HG03521 (cell line): Measurements from ENCODE around the gene RAB11FIP4.
"Not testable (repeated sequence)": the region's sequence is repeated elsewhere in the genome, so short reads cannot be mapped to it uniquely, and the experiment has no call there.

Experiments used
- ATAC-seq: cut with Tn5 transposase; IDR thresholded peaks from one replicate; pipeline ENCODE4 v1.9.1; 2021; ENCODE audit warnings: mild to moderate bottlenecking, moderate library complexity; ENCODE audit not compliant: unreplicated experiment

Gene RAB11FIP4

DNA sequence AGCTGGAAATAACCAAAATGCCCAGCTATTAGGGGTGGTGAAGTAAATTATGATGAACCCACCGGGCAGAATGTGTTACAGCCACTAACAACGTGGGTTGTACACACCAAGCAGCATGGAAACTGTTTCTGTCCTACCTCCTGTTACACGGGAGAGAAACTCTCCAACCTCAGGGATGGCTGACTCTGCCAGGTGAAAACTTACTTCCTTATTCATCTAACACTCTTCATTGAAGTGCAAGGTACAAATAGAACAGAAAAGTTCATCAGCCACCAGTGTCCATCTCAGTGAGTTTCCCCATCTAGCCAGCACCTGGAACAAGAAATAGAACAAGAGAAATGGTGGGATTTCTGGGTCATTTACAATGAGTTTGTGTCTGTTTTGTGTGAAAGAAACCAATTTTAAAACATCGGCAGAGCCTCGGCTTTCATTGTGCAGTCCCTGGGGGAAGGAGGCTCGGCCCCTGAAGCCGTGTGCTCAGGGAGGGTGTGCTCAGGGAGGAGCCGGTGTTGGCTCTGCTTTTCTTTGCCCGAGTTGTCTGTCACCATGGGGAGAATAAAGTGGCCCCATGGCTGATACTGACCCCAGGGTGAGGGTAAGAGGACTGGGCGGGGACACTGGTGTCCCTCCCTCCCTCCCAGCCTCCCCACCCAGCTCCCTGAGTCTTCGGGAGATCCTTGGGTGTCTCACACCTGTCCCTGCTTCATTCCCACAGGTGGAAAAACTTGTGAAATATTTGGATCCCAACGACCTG, 39.8 kb downstream of the RAB11FIP4 start:
- no peak for ATAC-seq

DNA sequence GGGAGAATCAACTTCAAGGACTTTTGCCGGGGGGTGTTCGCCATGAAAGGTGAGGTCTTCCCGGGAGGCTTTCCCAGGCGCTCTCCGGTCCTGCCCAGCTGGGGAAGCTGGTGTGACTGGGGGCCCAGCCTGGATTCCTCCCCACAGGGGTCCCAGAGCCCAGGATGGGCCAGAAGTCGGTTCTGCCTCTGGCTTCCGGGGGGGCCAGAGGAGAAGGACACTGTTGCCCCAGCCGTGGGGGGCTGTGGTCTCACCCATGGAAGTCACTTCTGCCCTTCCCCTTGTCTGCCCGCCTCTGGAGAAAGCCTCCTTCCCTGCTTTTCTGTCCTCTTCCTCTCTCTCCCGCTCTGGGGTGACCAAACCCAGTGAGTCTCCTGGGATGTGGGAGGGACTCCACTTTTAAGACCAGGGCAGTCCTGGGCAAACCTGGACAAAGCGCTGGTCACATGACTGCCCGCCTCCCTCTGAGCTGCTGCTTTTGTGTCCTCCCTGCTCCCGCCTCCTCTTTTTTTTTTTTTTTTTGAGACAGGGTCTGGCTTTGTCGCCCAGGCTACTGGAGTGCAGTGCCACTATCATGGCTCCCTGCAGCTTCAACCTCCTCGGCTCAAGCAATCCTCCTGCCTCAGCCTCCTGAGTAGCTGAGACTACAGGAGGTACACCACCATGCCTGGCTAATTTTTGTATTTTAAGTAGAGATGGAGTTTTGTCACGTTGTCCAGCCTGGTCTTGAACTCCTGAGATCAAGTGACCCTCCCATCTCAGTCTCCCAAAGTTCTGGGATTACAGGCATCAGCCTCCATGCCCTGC, 40.6 kb downstream of the RAB11FIP4 start:
- no peak for ATAC-seq

DNA sequence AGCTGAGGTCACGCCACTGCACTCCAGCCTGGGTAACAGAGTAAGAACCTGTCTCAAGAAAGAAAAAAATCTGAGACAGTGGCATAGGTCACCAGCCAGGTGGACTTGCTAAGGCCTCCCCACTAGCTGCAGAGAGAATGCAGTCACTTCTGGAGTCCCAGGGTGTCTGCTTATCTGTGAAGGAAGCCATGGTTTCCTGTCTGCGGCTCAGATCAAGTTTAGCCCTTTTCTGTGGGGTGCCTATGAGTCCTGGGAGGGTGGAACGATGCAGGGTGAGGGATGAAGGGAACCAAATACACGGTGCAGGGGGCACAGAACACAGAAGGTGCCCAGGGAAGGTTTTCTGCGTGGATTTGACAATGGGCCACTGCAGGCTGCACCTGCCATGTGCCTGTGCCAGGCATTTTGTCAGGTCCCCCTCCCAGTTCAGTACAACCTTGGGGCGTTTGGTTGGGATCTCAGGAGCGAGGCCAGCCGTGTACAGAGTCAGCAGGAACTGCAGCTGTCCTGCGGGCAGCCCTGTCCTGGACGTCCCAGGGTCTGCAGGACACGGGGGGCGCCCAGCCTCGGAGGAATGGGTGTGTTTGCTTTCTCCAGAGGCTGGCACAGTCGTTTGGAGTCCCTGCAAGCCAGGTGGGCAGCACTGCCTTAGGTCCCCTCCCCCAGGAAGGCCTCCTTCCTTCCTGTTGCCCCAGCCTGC, 41.8 kb downstream of the RAB11FIP4 start:
- ATAC-seq, result no peak

DNA sequence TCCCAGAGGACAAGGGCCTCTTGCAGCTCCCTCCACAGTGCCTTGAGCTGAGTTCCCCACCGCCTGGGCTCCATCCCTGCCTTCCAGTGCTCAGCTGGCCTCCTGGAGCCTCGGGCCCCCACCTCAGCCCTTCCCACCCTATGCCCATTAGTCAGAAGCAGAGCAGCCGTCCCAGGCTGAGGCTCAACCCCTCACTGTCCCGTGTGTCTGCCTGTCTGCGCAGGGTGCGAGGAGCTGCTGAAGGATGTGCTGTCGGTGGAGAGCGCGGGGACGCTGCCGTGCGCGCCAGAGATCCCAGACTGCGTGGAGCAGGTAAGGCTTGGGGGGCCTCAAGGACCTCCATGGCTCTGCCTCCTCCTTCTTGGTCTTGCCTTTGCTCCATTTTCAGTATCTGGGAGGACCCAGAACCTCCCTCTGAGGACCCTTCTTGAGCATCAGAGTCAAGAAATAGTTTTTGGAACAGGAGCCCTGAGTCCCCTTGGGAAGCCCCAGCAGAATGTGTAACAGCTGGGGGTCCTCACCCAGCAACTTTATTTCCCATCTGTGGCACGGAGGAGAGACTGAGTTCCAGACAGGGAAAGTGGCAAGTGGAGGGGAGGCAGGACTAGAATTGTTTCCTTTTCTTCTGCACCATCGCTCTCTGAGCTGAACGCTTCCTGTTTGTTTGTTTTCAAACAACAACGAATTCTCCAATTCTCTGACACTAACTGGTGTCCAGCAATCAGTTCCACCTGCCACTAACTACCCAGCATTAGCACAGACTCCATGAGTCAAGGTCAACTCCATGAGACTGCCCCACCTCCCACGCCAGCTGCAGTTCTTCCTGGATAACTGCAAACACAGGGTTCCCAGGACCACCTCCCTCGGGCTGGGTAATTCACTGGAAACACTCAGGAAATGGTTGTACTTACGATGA, 42.6 kb downstream of the RAB11FIP4 start:
- no peak for ATAC-seq

DNA sequence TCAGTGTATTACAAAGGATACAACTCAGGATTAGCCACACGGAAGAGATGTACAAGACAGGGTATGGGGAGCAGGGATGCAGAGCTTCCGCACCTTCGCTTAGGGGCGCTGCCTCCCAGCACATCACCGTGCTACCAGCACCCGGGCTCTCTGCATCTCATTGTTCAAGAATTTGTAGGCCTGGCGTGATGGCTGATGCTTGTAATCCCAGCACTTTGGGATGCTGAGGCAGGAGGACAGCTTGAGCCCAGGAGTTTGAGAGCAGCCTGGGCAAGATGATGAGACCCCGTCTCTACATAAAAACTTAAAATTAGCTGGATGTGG, 43.2 kb downstream of the RAB11FIP4 start:
- no peak for ATAC-seq

DNA sequence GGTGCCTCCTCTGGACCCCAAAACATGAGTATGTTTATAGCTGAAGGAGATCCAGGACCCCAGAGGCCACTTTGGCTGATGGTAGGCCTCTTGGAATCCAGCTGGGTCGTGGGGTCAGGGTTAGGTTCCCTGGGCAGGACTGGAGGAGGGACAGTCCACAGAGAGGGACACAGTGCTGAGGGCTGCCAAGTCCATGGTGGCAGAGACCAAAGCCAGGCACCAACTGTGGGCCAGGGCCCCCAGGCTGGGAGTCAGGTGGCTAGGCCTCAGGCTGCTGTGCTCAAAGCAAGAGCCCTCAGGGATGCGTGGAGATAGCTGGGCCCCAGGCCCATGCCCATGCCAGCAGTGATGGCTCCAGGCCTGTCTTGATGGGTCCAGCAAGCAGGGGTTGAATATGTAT, 44.1 kb downstream of the RAB11FIP4 start:
- no peak for ATAC-seq

DNA sequence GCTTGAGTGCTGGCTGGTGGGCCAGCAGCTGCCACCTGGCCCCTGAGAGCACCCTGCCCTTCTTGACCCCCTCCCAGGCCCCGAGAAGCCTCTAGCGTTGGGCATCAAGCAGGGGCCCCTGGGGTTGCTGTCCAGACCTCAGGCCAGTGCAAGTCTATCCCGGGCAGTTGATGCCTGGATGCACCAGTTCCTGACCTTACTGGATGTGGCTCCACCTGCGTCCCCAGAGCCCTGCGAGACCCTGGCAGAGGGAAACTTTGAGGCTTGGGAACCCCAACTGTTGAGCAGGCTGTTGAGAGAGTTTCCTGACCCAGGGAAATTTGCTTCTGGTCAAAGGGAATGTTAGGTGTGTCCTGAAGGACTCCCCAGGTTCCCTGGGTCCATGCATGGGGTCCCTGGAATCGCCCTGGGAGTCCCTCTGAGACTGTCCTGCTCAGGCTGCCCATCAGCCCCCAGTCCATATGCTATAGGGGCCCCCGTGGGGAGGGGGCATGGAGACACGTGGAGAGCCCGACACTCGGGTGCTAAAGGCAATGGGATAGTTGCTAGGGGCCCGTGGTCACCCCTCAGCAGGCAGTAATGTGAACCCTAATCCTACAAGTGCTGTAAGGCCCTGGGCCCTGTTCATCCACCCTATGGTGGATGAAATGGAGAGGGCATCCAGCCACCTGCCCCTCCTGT, 46.4 kb downstream of the RAB11FIP4 start:
- ATAC-seq, result no peak

DNA sequence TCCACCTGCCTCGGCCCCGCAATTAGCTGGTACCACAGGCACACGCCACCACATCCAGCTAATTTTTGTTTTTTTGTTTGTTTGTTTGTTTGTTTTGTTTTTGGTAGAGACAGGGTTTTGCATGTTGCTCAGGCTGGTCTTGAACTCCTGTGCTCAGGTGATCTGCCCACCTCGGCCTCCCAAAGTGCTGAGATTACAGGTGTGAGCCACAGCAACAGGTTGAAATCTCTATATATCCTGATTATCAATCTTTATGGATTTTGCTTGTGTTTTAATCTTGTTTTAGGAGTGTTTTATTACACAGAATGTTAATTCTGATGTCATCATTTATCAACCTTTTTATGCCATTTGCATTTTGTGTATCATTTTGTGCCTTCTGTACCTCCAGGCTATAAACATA, 48.2 kb downstream of the RAB11FIP4 start:
- ATAC-seq, result no peak

DNA sequence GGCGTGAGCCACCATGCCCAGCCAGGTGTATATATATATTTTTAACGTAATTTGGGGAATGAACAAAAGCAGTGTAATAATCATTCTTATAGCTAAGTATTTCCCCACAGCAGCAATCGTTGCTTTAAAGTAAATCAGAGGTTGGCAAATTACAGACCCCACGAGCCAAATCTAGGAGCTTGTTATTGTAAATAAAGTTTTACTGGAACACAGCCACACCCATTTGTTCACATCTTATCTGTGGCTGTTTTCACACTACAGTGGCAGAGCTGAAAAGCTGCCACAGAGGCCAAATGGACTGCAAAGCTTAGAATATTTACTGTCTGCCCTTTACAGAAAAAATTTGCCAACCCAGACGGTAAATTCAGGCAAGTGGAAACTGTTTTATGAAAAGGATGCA, 50.8 kb downstream of the RAB11FIP4 start:
- ATAC-seq, result no peak

DNA sequence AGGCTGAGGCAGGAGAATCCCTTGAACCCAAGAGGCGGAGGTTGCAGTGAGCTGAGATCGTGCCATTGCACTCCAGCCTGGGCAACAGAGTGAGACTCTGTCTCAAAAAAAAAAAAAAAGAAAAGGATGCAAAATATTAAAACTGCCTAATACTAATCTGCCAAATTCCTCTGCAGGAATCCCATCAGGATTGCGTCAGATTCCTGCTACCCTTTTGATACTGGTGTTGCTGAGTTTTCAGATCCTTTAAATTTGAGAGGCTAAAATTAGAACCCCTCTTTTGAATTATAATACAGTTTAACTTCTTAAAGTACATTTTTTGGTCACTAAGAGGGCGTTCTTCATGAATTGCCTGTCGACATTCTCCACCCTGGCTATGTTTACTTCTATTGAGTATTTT, 51.4 kb downstream of the RAB11FIP4 start:
- ATAC-seq, result not testable (repeated sequence)

DNA sequence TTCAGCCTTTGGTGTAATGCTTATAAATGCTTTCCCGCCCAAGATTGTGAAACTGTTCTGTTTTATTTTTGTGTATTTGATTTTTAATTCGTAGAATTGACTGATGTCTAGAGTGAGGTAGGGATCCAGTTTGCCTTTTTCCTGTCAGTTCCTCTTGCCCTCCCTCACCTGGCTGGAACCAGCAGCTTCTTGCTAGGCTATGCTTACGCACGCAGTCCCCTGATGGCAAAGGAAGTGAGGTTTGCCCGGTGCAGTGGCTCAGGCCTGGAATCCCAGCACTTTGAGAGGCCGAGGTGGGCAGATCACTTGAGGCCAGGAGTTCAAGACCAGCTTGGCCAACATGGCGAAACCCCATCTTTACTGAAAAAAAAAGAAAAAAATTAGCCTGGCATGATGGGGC, 51.9 kb downstream of the RAB11FIP4 start:
- ATAC-seq, result no peak

DNA sequence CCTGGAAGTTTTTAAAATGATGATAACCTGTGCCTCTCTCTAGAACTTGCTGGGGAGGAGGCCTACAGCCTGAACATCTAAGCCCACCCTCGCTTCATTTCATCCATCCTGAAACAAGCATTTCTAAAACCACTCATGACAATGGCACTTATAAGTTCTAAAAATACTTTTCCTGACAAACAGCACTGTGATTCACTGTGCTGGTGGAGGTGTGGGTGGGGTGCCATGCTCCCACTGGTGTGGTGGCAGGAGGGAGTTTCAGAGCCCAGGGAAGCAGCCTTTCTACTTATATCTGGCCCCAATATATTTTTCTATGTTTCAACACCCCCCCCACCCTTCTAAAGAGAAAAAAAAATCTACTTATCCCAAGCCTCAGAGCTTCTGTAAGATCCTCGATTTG, 52.6 kb downstream of the RAB11FIP4 start:
- ATAC-seq, result no peak

DNA sequence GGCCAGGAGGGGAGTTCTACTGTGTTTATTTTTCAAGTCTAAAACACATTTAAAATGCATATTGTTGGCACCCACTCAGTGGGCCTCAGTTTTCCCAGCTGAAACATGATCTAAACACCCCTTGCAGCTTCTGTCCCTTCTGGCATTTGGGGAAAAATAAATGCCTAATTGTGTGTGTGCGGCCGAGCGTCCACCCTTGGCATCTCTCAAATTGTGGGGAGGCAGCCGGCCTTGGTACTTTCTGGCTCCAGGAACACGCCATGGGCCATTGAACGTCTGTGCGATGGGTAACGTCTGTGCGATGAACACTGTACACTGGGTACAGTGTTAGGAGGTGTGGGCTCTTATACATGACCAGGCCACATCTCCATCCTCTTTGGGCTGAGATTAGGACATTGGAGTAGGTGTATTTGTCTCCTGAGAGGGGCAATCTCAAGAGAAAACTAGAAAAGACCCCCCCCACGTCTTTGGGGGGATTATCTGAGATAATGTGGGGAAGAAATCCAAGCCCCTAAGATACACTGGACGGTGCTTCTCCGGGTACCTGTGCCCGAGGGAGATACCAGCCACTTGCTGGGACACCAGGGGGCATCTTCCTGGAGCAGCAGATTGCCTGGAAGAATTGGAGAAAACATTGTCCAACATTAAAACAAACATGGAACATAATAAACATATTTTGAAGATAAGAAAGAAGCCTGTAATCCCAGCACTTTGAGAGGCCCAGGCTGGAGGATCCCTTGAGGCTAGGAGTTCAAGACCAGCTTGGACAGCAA, 54.9 kb downstream of the RAB11FIP4 start:
- ATAC-seq, result no peak

DNA sequence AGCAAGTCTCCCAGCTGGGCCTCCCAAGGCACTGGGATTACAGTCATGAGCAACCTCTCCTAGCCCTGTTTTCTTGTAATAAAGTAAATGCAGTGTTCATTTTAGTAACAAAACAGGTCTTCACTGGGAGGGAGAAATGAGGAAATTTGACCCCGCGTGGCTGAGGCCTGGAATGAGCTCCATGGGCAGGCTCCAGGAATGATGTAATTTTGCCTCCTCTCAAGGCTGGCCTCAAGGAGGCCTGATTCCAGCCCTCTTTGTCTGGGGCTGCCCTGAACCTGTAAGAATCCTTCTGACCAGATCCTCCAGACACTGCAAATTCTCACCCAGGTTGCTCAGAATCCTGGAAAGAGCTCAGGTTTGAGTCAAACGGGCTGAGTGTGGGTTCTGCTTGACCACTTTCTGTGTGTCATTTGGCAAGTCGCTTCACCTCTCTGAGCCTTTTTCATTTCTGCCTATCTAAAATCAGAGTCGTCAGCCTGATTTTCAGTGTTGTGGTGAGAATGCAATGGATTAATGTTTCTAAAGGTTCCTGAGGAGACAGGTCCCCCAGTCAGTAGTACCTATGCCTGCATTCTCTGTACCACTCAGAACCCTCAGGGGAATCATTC, 57.1 kb downstream of the RAB11FIP4 start:
- no peak for ATAC-seq

DNA sequence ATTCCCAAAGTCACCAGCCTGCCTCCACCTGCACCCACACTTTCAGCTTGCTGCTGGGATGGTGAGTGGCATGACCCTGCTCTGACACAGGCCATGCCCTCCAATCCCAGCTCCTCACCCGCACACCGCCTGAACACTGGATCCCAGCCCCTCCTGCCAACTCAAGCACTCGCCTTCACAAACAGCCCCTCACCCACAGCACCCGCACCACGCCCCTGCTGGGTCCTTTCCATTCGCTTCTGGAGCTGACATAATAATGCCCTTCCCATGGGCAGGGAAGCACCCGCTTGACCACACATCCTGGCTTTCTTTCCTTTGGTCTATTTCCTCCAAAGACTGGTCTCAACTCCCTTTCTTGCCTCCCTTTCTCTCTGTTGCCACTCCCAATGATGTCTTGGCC, 57.6 kb downstream of the RAB11FIP4 start:
- no peak for ATAC-seq

DNA sequence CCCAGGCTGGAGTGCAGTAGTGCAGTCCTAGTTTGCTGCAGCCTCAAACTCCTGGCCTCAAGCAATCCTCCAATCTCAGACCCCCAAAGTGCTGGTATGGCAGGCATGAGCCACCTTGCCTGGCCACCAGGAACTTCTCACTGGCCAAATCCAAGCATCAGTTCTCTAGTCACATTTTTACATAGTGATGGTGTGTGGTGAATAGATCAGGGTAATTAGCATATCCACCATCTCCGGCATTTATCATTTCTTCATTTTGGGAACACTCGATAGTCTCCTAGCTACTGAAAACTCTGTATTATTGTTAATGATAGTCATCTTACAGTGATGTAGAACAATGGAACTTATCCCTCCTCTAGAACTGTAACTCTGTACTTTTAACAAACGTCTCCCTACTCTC, 58.3 kb downstream of the RAB11FIP4 start:
- ATAC-seq, result no peak

DNA sequence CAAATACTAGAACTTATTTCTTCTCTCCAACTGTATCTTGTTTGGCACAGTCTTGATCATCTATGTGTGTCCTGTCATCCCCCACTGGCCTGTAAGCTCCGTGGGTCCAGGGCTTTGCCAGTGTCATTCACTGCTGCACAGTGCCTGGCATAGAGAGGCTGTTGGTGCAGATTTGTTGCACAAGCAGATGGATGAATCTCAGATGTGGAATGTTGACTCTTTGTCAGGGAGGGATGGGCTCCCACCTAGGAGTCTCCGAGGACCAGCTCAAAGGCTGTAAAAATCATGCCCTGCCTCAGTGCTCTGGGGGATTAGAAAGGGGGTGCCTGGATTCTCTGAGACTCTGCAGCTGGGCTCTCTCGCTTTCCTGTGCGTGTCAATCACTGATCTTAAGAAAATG, 60.6 kb downstream of the RAB11FIP4 start:
- ATAC-seq, result no peak

DNA sequence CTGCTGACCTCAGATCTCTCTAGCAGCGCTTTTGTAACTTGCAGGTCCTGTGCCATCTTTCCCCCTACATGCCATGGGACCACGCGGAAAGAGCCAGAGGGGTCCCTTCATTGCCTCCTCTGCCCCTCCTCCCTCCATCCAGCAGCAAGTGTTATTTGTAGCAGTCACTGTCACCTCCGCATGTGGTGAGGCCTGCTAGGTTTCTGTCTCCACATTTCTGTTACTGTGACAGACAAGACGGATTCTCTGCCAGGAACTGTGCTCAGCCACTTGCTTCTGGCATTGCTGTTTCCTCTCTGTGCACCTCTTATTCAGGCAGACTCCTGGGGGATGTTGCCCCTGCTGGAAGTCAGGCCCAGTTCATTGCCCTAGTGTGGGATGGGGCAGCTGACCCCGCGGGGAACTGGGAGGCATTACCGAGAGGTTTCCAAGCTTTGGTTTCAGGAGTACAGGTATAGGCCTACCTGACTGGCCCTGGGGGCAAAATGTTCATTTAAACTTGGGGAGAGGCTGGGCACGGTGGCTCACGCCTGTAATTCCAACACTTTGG, 61.2 kb downstream of the RAB11FIP4 start:
- ATAC-seq, result no peak

DNA sequence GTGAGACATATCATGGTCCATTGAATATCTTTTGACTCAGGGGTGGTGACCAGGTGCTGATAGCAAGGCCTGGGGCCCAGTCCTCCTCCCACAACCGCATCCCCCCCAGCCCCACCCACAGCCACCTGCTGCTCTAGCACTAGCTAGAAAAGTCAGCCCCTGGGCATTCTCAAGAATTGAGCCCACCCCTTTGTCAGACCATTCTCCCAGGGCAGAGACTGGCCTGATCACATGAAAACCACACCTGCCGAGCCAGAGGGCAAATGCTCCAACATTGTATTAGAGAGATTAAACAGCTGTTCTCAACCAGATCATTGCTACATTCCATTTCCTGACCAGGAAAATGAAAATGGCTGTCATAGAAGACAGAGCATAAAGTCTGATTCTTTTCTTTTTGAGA, 62.4 kb downstream of the RAB11FIP4 start:
- no peak for ATAC-seq
